ENCODE results near the gene PROK1.

GRCh38 chr1:110506541-110506940 is 55.6 kb downstream of the PROK1 start:
- TF ChIP-seq POLR2A (IDR thresholded peaks at IDR 0.05) = no peak
- TF ChIP-seq, protein P1, sequence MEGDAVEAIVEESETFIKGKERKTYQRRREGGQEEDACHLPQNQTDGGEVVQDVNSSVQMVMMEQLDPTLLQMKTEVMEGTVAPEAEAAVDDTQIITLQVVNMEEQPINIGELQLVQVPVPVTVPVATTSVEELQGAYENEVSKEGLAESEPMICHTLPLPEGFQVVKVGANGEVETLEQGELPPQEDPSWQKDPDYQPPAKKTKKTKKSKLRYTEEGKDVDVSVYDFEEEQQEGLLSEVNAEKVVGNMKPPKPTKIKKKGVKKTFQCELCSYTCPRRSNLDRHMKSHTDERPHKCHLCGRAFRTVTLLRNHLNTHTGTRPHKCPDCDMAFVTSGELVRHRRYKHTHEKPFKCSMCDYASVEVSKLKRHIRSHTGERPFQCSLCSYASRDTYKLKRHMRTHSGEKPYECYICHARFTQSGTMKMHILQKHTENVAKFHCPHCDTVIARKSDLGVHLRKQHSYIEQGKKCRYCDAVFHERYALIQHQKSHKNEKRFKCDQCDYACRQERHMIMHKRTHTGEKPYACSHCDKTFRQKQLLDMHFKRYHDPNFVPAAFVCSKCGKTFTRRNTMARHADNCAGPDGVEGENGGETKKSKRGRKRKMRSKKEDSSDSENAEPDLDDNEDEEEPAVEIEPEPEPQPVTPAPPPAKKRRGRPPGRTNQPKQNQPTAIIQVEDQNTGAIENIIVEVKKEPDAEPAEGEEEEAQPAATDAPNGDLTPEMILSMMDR (IDR thresholded peaks at IDR 0.05) = no peak
